LNCAP (cell line): ENCODE measurements around the gene PIK3R1.

Experiments
- TF ChIP-seq, protein P1 (sequence below): fragments of 450-650 bp; IDR thresholded peaks from 2 replicates; pipeline ENCODE4 v1.5.1; 2017; ENCODE audit warnings: mild to moderate bottlenecking

The PIK3R1 gene

DNA sequence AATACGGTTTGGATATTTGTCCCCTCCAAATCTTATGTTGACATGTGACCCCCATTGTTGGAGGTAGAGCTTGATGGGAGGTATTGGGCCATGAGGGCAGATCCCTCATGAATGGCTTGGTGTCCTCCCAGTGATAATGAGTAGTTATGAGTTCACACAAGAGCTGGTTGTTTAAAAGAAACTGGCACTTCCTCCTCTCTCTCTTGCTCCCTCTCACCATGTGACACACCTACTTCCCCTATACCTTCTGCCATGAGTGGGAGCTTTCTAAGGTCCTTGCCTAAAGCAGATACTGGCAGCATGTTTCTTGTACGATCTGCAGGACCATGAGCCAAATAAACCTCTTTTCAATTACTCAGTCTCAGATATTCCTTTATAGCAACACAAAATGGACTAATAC is 132.0 kb downstream of the PIK3R1 start:
- TF ChIP-seq, protein P1, sequence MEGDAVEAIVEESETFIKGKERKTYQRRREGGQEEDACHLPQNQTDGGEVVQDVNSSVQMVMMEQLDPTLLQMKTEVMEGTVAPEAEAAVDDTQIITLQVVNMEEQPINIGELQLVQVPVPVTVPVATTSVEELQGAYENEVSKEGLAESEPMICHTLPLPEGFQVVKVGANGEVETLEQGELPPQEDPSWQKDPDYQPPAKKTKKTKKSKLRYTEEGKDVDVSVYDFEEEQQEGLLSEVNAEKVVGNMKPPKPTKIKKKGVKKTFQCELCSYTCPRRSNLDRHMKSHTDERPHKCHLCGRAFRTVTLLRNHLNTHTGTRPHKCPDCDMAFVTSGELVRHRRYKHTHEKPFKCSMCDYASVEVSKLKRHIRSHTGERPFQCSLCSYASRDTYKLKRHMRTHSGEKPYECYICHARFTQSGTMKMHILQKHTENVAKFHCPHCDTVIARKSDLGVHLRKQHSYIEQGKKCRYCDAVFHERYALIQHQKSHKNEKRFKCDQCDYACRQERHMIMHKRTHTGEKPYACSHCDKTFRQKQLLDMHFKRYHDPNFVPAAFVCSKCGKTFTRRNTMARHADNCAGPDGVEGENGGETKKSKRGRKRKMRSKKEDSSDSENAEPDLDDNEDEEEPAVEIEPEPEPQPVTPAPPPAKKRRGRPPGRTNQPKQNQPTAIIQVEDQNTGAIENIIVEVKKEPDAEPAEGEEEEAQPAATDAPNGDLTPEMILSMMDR = no peak

DNA sequence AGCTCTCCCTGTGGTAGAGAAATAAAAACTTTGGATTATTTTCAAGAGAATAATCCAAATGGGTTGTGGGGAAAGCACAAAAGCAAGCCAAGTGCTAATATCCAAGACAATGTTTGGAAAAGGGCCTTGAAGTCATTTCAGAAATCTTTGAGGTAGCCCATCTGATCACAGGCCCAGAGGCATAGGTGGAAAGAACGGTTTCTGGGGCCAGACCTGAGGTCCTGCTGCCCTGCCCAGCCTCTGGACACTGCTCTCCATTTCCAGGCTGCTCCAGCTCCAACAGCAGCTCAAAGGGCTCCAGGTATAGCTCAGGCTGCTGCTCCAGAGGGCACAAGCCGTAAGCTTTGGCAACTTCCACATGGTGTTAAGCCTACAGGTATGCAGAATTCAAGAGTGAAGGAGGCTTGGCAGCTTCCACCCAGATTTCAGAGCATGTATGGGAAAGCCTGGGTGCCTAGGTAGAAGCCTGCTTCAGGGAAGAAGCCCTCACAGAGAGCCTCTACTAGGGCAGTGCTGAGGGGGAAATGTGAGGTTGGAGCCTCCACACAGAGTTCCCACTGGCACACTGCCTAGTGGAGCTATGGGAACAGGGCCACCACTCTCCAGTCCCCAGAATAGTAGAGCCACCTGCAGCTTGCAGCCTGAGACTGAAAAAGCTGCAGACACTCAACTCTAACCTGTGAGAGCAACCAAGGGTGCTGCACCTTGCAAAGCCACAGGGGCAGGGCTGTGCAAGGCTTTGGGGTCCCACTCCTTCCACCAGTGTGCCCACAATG is 133.1 kb downstream of the PIK3R1 start:
- TF ChIP-seq, protein P1 = no peak

DNA sequence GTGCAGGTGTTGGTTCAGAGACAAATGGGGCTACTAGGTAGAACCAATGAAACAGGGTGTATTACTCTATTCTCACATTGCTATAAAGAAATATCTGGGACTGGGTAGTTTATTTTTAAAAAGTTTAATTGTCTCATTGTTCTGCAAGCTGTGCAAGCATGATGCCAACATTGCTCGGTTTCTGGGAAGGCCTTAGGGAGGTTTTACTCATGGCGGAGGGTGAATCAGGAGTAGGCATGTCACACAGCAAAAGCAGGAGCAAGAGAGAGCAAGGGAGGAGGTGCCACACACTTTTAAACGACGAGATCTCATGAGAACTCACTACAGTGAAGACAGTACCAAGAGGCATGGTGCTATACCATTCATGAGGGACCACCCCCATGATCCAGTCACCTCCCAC is 134.6 kb downstream of the PIK3R1 start:
- TF ChIP-seq, protein P1 = no peak
